ENCODE data around the gene ZNF670. TPM values are rescaled to one million over a fixed set of nuclear protein-coding genes. Genes with fewer than 3 reads are reported as not detected.

Gene ZNF670
- total and polyA plus RNA-seq, 4 donors: 0.74 to 2.3 (median 1.4) TPM

DNA sequence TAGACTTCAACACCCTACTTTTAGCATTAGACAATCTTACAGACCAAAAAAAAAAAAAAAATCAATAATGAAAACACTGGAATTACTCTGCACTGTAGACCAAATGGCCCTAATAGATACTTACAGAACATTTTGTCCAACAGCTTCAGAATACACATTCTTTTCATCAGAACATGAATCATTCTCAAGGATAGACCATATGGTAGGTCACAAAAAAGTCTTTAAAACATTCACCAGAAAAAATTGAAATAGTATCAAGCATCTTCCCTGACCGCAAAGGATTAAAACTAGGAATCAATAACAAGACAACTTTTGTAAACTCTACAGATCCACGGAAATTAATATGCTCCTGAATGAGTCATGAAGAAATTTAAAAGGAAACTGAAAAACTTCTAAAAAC is 22.5 kb downstream of the ZNF670 start:
- no peaks in the 10 kb centered on the region for H3K27me3 ChIP-seq (ENCODE audit: control insufficient read depth in 4 of 4, insufficient read depth in 4 of 4, low read length in 3 of 4)
- peaks cover 16 to 48% (median 26%) of the 10 kb centered on the region in 4 donors for H3K9me3 ChIP-seq (ENCODE audit: control insufficient read depth in 4 of 4, low read length in 3 of 4)
- no peak overlapping the region for H3K27ac ChIP-seq (ENCODE audit: low read depth in 1 of 2, low read length in 2 of 2)
- peaks cover 0 to 5% (median 0%) of the 10 kb centered on the region in 4 donors for H3K36me3 ChIP-seq (ENCODE audit: control insufficient read depth in 4 of 4, insufficient read depth in 3 of 4, low read depth in 1 of 4, low read length in 3 of 4)
- 94% methylated on average over 2 of the region's 2 CpGs for WGBS
- no peak overlapping the region for H3K4me3 ChIP-seq (ENCODE audit: low read depth in 1 of 3, low read length in 3 of 3)
- H3K9ac ChIP-seq (ENCODE audit: low read depth in 1 of 2, low read length in 2 of 2): no peak overlapping the region
- no peak for DNase-seq (ENCODE audit: low spot score)
- no peaks in the 10 kb centered on the region for H3K4me1 ChIP-seq (ENCODE audit: control insufficient read depth in 4 of 4, insufficient read depth in 4 of 4, low read length in 3 of 4)
- TF ChIP-seq JUND (IDR thresholded peaks at IDR 0.05) (no peak), GABPA (IDR thresholded peaks at IDR 0.05 in 1 of 2, conservative IDR thresholded peaks at IDR 0.05 in 1 of 2) (no peak), FOXA2 (IDR thresholded peaks at IDR 0.05) (no peak), HNF4A (conservative IDR thresholded peaks at IDR 0.05) (no peak), TAF1 (conservative IDR thresholded peaks at IDR 0.05) (no peak), EGR1 (IDR thresholded peaks at IDR 0.05; ENCODE audit: low read depth in 2 of 2) (no peak), YY1 (IDR thresholded peaks at IDR 0.05) (no peak), SP1 (IDR thresholded peaks at IDR 0.05) (no peak), FOXA1 (IDR thresholded peaks at IDR 0.05) (no peak), RXRA (IDR thresholded peaks at IDR 0.05) (no peak), NR2F2 (IDR thresholded peaks at IDR 0.05) (no peak)
- TF ChIP-seq, protein P1, sequence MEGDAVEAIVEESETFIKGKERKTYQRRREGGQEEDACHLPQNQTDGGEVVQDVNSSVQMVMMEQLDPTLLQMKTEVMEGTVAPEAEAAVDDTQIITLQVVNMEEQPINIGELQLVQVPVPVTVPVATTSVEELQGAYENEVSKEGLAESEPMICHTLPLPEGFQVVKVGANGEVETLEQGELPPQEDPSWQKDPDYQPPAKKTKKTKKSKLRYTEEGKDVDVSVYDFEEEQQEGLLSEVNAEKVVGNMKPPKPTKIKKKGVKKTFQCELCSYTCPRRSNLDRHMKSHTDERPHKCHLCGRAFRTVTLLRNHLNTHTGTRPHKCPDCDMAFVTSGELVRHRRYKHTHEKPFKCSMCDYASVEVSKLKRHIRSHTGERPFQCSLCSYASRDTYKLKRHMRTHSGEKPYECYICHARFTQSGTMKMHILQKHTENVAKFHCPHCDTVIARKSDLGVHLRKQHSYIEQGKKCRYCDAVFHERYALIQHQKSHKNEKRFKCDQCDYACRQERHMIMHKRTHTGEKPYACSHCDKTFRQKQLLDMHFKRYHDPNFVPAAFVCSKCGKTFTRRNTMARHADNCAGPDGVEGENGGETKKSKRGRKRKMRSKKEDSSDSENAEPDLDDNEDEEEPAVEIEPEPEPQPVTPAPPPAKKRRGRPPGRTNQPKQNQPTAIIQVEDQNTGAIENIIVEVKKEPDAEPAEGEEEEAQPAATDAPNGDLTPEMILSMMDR (IDR thresholded peaks at IDR 0.05; ENCODE audit: low read depth, low read length, missing input control): no peak
- TF ChIP-seq, protein P2, sequence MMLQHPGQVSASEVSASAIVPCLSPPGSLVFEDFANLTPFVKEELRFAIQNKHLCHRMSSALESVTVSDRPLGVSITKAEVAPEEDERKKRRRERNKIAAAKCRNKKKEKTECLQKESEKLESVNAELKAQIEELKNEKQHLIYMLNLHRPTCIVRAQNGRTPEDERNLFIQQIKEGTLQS (IDR thresholded peaks at IDR 0.05): no peak
- TF ChIP-seq, protein P3, sequence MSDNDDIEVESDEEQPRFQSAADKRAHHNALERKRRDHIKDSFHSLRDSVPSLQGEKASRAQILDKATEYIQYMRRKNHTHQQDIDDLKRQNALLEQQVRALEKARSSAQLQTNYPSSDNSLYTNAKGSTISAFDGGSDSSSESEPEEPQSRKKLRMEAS (IDR thresholded peaks at IDR 0.05): no peak

DNA sequence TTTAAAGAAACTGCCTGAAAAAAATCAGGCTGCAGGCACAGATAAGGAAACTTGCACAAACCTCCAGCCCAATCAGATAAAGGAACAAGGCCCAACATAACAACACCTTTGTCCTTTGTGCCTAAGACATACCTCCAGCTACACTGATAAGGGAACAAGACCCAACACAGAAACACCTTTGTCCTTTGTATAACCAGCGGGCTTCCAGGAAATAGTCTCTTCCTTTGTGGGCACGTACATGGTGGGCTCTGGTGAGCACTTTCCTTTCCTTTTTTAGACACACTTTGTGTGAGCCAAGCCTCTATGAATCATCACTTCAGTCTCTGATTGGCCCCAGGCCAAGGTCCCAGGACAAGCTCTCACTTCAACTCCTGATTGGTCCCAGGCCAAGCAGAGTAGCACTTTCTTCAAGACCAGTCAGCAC is 23.6 kb downstream of the ZNF670 start:
- no peak overlapping the region for H3K27ac ChIP-seq (ENCODE audit: low read depth in 1 of 2, low read length in 2 of 2)
- H3K9me3 ChIP-seq (ENCODE audit: control insufficient read depth in 4 of 4, low read length in 3 of 4): peaks cover 18 to 49% (median 27%) of the 10 kb centered on the region in 4 donors
- H3K4me3 ChIP-seq (ENCODE audit: low read depth in 1 of 3, low read length in 3 of 3): peak overlapping the region in 1 of 3 donors; percentile 0
- DNase-seq (ENCODE audit: low spot score): no peak
- no peak overlapping the region for H3K9ac ChIP-seq (ENCODE audit: low read depth in 1 of 2, low read length in 2 of 2)
- no peaks in the 10 kb centered on the region for H3K4me1 ChIP-seq (ENCODE audit: control insufficient read depth in 4 of 4, insufficient read depth in 4 of 4, low read length in 3 of 4)
- TF ChIP-seq JUND (IDR thresholded peaks at IDR 0.05) (no peak), RAD21 (IDR thresholded peaks at IDR 0.05) (no peak)
- TF ChIP-seq, protein P4, sequence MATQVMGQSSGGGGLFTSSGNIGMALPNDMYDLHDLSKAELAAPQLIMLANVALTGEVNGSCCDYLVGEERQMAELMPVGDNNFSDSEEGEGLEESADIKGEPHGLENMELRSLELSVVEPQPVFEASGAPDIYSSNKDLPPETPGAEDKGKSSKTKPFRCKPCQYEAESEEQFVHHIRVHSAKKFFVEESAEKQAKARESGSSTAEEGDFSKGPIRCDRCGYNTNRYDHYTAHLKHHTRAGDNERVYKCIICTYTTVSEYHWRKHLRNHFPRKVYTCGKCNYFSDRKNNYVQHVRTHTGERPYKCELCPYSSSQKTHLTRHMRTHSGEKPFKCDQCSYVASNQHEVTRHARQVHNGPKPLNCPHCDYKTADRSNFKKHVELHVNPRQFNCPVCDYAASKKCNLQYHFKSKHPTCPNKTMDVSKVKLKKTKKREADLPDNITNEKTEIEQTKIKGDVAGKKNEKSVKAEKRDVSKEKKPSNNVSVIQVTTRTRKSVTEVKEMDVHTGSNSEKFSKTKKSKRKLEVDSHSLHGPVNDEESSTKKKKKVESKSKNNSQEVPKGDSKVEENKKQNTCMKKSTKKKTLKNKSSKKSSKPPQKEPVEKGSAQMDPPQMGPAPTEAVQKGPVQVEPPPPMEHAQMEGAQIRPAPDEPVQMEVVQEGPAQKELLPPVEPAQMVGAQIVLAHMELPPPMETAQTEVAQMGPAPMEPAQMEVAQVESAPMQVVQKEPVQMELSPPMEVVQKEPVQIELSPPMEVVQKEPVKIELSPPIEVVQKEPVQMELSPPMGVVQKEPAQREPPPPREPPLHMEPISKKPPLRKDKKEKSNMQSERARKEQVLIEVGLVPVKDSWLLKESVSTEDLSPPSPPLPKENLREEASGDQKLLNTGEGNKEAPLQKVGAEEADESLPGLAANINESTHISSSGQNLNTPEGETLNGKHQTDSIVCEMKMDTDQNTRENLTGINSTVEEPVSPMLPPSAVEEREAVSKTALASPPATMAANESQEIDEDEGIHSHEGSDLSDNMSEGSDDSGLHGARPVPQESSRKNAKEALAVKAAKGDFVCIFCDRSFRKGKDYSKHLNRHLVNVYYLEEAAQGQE (IDR thresholded peaks at IDR 0.05): no peak
- WGBS: 75% methylated on average over 2 of the region's 2 CpGs
- H3K36me3 ChIP-seq (ENCODE audit: control insufficient read depth in 4 of 4, insufficient read depth in 3 of 4, low read depth in 1 of 4, low read length in 3 of 4): peaks cover 0 to 5% (median 0%) of the 10 kb centered on the region in 4 donors
- no peaks in the 10 kb centered on the region for H3K27me3 ChIP-seq (ENCODE audit: control insufficient read depth in 4 of 4, insufficient read depth in 4 of 4, low read length in 3 of 4)

Measured in liver (tissue), 9 donors.